HCT116 (cell line): ENCODE data around the gene KCNQ4. TPM values are rescaled to one million over a fixed set of nuclear protein-coding genes. Genes with fewer than 3 reads are reported as not detected.

ENCODE experiments used
- ATAC-seq: fragments of 200-7000 bp; cut with Tn5 transposase; 2 replicates; pipeline ENCODE4 v1.9.1; 2020; ENCODE audit warnings: mild to moderate bottlenecking, moderate library complexity
- BruUV-seq: library from RNA; stranded (reverse); fragments of 400-500 nt; replicated peaks from 2 replicates; lab custom pipeline; 2021; lab: Mats Ljungman, UMichigan
- CTCF ChIA-PET: fragments of 300-600 bp; sonication (Branson Sonifier 250); formaldehyde crosslinking; loops from one replicate; lab custom pipeline; 2021; ENCODE audit warnings: antibody characterized with exemption; lab: Charles Lee
- POLR2A ChIA-PET: fragments of 300-600, 350-600 bp; sonication (Branson Sonifier 250); formaldehyde crosslinking; loops from one replicate; lab custom pipeline; 2021; ENCODE audit warnings: antibody characterized with exemption; lab: Charles Lee
- RAD21 ChIA-PET, 2 experiments: fragments of 300-600 bp; sonication (Branson Sonifier 250); formaldehyde crosslinking; loops; one replicate each; lab custom pipeline; 2023; ENCODE audit warnings: low total read pairs in 2 of 2; ENCODE audit not compliant: uncharacterized antibody in 2 of 2, unreplicated experiment in 2 of 2, low non-redundant PET in 1 of 2; lab: Charles Lee
- DNase-seq: peaks from one replicate; pipeline ENCODE4 v3.0.0-alpha.2; 2010; ENCODE audit warnings: low read depth, low spot score
- H2AFZ ChIP-seq: fragments of 200-600 bp; shearing (Covaris generic), sonication (generic); 2 replicates; pipeline ENCODE4 v1.6.1; 2017; ENCODE audit warnings: low read depth, mixed run types, mixed read lengths, antibody characterized with exemption, low read length; ENCODE audit not compliant: poor library complexity, severe bottlenecking
- H3K27ac ChIP-seq: 2 replicates; pipeline ENCODE4 v1.5.1; 2012; ENCODE audit warnings: low read depth, low read length
- H3K27me3 ChIP-seq: fragments of 200-600 bp; sonication (generic); 2 replicates; pipeline ENCODE4 v1.6.1; 2016; ENCODE audit warnings: mixed run types, low read length, mixed read lengths; ENCODE audit not compliant: insufficient read depth
- H3K36me3 ChIP-seq, 2 experiments: fragments of 200-500 bp in 1 of 2; fragments of 200-600 bp in 1 of 2; sonication (Bioruptor generic) in 1 of 2; sonication (generic) in 1 of 2; 2 replicates each; pipeline versions ENCODE4 v1.5.1 to v1.6.1; 2014 to 2016; ENCODE audit warnings: low read length in 2 of 2, inconsistent platforms in 1 of 2, mixed read lengths in 1 of 2, mixed run types in 1 of 2; ENCODE audit not compliant: insufficient read depth in 2 of 2, control insufficient read depth in 1 of 2
- H3K4me1 ChIP-seq, 2 experiments: fragments of 200-600 bp in 1 of 2; sonication (generic) in 1 of 2; 2 replicates each; pipeline versions ENCODE4 v1.5.1 to v1.6.1; 2012 to 2017; ENCODE audit warnings: low read length in 2 of 2, inconsistent platforms in 1 of 2, mild to moderate bottlenecking in 1 of 2, mixed read lengths in 1 of 2, mixed run types in 1 of 2, moderate library complexity in 1 of 2; ENCODE audit not compliant: insufficient read depth in 2 of 2, control insufficient read depth in 1 of 2
- H3K4me2 ChIP-seq: fragments of 200-600 bp; sonication (generic); 2 replicates; pipeline ENCODE4 v1.6.1; 2017; ENCODE audit warnings: mixed run types, low read length, mixed read lengths
- H3K4me3 ChIP-seq, 2 experiments: fragments of 200-600 bp in 1 of 2; sonication (generic) in 1 of 2; replicated peaks in 1 of 2; 2 replicates each; pipeline ENCODE4 v1.5.1; 2011 to 2016; ENCODE audit warnings: low read length in 2 of 2, control low read depth in 1 of 2, low read depth in 1 of 2, mild to moderate bottlenecking in 1 of 2, mixed read lengths in 1 of 2, mixed run types in 1 of 2
- H3K79me2 ChIP-seq: fragments of 200-600 bp; sonication (generic); 2 replicates; pipeline ENCODE4 v1.6.1; 2017; ENCODE audit warnings: mild to moderate bottlenecking, mixed run types, low read length, moderate library complexity, mixed read lengths; ENCODE audit not compliant: insufficient read depth
- H3K9ac ChIP-seq: fragments of 200-600 bp; sonication (generic); 2 replicates; pipeline ENCODE4 v1.6.1; 2016; ENCODE audit warnings: low read length, mixed read lengths
- H3K9me2 ChIP-seq: fragments of 200-600 bp; sonication (generic), shearing (Covaris generic); 2 replicates; pipeline ENCODE4 v1.6.1; 2017; ENCODE audit warnings: mixed run types, mild to moderate bottlenecking, moderate library complexity; ENCODE audit not compliant: insufficient read depth
- H3K9me3 ChIP-seq, 2 experiments: fragments of 200-500 bp in 1 of 2; fragments of 200-600 bp in 1 of 2; sonication (Bioruptor generic) in 1 of 2; sonication (generic) in 1 of 2; 2 replicates each; pipeline ENCODE4 v1.6.1; 2014 to 2017; ENCODE audit warnings: low read length in 2 of 2, mixed read lengths in 2 of 2, inconsistent platforms in 1 of 2, low read depth in 1 of 2, mild to moderate bottlenecking in 1 of 2, mixed run types in 1 of 2, moderate library complexity in 1 of 2; ENCODE audit not compliant: control insufficient read depth in 1 of 2, insufficient read depth in 1 of 2
- H4K20me1 ChIP-seq: fragments of 200-600 bp; sonication (generic), shearing (Covaris generic); 2 replicates; pipeline ENCODE4 v1.6.1; 2017; ENCODE audit warnings: mixed run types, mild to moderate bottlenecking, moderate library complexity; ENCODE audit not compliant: insufficient read depth
- ATF3 ChIP-seq: IDR thresholded peaks from 2 replicates; pipeline ENCODE4 v1.6.1; 2012
- CBX3 ChIP-seq: IDR thresholded peaks from 2 replicates; pipeline ENCODE4 v1.6.1; 2012; ENCODE audit warnings: low read depth
- EGR1 ChIP-seq: IDR thresholded peaks from 2 replicates; pipeline ENCODE4 v1.6.1; 2012; ENCODE audit warnings: low read depth
- ELF1 ChIP-seq: IDR thresholded peaks from 2 replicates; pipeline ENCODE4 v1.6.1; 2012; ENCODE audit warnings: low read depth, borderline replicate concordance
- FOSL1 ChIP-seq: IDR thresholded peaks from 2 replicates; pipeline ENCODE4 v1.6.1; 2012; ENCODE audit warnings: low read depth
- JUND ChIP-seq: IDR thresholded peaks from 2 replicates; pipeline ENCODE4 v1.6.1; 2012
- POLR2AphosphoS5 ChIP-seq: IDR thresholded peaks from 2 replicates; pipeline ENCODE4 v1.6.1; 2011; ENCODE audit warnings: mild to moderate bottlenecking, low read depth, low read length, moderate library complexity
- RAD21 ChIP-seq: IDR thresholded peaks from 2 replicates; pipeline ENCODE4 v1.6.1; 2012; ENCODE audit warnings: low read depth, mild to moderate bottlenecking
- SIN3A ChIP-seq: IDR thresholded peaks from 2 replicates; pipeline ENCODE4 v1.6.1; 2012; ENCODE audit warnings: low read depth
- SP1 ChIP-seq: IDR thresholded peaks from 2 replicates; pipeline ENCODE4 v1.6.1; 2012; ENCODE audit warnings: low read depth
- SRF ChIP-seq: IDR thresholded peaks from 2 replicates; pipeline ENCODE4 v1.6.1; 2012; ENCODE audit warnings: low read depth
- ZFX ChIP-seq: fragments of 450-650 bp; IDR thresholded peaks from 2 replicates; pipeline ENCODE4 v1.6.1; 2017
- intact Hi-C: fragments of 100-400 bp; cut with micrococcal nuclease; formaldehyde crosslinking; loops from 2 replicates; pipeline ENCODE4 v1.10.0; 2022
- total RNA-seq: library from RNA; stranded (reverse); gene quantifications from one replicate; pipeline ENCODE4 v1.2.1, GENCODE V29; 2021; ENCODE audit not compliant: unreplicated experiment
- TF ChIP-seq, protein P1 (sequence below): IDR thresholded peaks from 2 replicates; pipeline ENCODE4 v1.6.1; 2012; ENCODE audit warnings: low read depth
- TF ChIP-seq, protein P2 (sequence below), 3 experiments: fragments of 200-600 bp in 1 of 3; sonication (generic) in 1 of 3; IDR thresholded peaks in 2 of 3; conservative IDR thresholded peaks in 1 of 3; 2 replicates each; pipeline ENCODE4 v1.5.1; 2012 to 2017; ENCODE audit warnings: low read depth in 2 of 3, low read length in 2 of 3, antibody characterized with exemption in 1 of 3, borderline replicate concordance in 1 of 3, control low read depth in 1 of 3, mild to moderate bottlenecking in 1 of 3, mixed read lengths in 1 of 3, mixed run types in 1 of 3, moderate library complexity in 1 of 3; ENCODE audit not compliant: insufficient read depth in 1 of 3

KCNQ4 gene
- total RNA-seq, 1 experiment from 2014 or later, result 4.1 TPM

- Histone ChIP-seq H3K4me1 (peaks cover 7 to 23% of the 10 kb centered on the region in 2 experiments; a peak in 3 of 4 replicates), H3K4me3 (no peak overlapping the region), H3K27me3 (no peaks in the 10 kb centered on the region), H3K4me2 (no peak overlapping the region), H2AFZ (no peak overlapping the region), H3K9me2 (no peaks in the 10 kb centered on the region), H3K9me3 (no peaks in the 10 kb centered on the region), H3K27ac (no peak overlapping the region), H3K36me3 (no peaks in the 10 kb centered on the region), H3K79me2 (no peaks in the 10 kb centered on the region), H4K20me1 (no peaks in the 10 kb centered on the region), H3K9ac (no peak overlapping the region)
- no TSS peak for BruUV-seq
- POLR2A ChIA-PET, result no interaction called here
- RAD21 ChIA-PET, result no interaction called here
- DNase-seq (no peak), ATAC-seq (no peak)
- CTCF ChIA-PET, result no interaction called here
- intact Hi-C loops, result no loop called here
- TF ChIP-seq FOSL1 (no peak), POLR2AphosphoS5 (no peak), ZFX (no peak), SP1 (no peak), CBX3 (no peak), ATF3 (no peak)
These were observed 14.1 kb downstream of the KCNQ4 start for GRCh38 chr1:40797668-40798010.

GRCh38 chr1:40798366-40799281, 15.0 kb downstream of the KCNQ4 start:
- no peaks in the 10 kb centered on the region for H3K79me2 ChIP-seq
- no peaks in the 10 kb centered on the region for H3K9me3 ChIP-seq
- ChIA-PET POLR2A (no interaction called here), CTCF (no interaction called here), RAD21 (no interaction called here)
- H3K36me3 ChIP-seq, result no peaks in the 10 kb centered on the region
- H3K4me3 ChIP-seq, result no peak overlapping the region
- no peak overlapping the region for H3K9ac ChIP-seq
- H3K4me2 ChIP-seq, result no peak overlapping the region
- no peak for ATAC-seq
- H3K27ac ChIP-seq, result no peak overlapping the region
- H3K9me2 ChIP-seq, result no peaks in the 10 kb centered on the region
- BruUV-seq, result no TSS peak
- no peak for DNase-seq
- peaks cover 7 to 27% of the 10 kb centered on the region in 2 experiments; a peak in 3 of 4 replicates for H3K4me1 ChIP-seq
- H3K27me3 ChIP-seq, result no peaks in the 10 kb centered on the region
- no peaks in the 10 kb centered on the region for H4K20me1 ChIP-seq
- intact Hi-C loops, result no loop called here
- H2AFZ ChIP-seq, result no peak overlapping the region
- TF ChIP-seq, protein P1, sequence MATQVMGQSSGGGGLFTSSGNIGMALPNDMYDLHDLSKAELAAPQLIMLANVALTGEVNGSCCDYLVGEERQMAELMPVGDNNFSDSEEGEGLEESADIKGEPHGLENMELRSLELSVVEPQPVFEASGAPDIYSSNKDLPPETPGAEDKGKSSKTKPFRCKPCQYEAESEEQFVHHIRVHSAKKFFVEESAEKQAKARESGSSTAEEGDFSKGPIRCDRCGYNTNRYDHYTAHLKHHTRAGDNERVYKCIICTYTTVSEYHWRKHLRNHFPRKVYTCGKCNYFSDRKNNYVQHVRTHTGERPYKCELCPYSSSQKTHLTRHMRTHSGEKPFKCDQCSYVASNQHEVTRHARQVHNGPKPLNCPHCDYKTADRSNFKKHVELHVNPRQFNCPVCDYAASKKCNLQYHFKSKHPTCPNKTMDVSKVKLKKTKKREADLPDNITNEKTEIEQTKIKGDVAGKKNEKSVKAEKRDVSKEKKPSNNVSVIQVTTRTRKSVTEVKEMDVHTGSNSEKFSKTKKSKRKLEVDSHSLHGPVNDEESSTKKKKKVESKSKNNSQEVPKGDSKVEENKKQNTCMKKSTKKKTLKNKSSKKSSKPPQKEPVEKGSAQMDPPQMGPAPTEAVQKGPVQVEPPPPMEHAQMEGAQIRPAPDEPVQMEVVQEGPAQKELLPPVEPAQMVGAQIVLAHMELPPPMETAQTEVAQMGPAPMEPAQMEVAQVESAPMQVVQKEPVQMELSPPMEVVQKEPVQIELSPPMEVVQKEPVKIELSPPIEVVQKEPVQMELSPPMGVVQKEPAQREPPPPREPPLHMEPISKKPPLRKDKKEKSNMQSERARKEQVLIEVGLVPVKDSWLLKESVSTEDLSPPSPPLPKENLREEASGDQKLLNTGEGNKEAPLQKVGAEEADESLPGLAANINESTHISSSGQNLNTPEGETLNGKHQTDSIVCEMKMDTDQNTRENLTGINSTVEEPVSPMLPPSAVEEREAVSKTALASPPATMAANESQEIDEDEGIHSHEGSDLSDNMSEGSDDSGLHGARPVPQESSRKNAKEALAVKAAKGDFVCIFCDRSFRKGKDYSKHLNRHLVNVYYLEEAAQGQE, result no peak
- TF ChIP-seq, protein P2, sequence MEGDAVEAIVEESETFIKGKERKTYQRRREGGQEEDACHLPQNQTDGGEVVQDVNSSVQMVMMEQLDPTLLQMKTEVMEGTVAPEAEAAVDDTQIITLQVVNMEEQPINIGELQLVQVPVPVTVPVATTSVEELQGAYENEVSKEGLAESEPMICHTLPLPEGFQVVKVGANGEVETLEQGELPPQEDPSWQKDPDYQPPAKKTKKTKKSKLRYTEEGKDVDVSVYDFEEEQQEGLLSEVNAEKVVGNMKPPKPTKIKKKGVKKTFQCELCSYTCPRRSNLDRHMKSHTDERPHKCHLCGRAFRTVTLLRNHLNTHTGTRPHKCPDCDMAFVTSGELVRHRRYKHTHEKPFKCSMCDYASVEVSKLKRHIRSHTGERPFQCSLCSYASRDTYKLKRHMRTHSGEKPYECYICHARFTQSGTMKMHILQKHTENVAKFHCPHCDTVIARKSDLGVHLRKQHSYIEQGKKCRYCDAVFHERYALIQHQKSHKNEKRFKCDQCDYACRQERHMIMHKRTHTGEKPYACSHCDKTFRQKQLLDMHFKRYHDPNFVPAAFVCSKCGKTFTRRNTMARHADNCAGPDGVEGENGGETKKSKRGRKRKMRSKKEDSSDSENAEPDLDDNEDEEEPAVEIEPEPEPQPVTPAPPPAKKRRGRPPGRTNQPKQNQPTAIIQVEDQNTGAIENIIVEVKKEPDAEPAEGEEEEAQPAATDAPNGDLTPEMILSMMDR (IDR thresholded peaks at IDR 0.05 in 2 of 3, conservative IDR thresholded peaks at IDR 0.05 in 1 of 3; ENCODE audit: borderline replicate concordance in 1 of 3, insufficient read depth in 1 of 3, low read depth in 2 of 3, low read length in 2 of 3), result no peak
- no peak for TF ChIP-seq ELF1
- TF ChIP-seq JUND, result no peak
- no peak for TF ChIP-seq EGR1
- no peak for TF ChIP-seq RAD21
- no peak for TF ChIP-seq SRF
- no peak for TF ChIP-seq SP1
- TF ChIP-seq SIN3A, result no peak
